ENCODE results near the gene AGAP1.

Gene AGAP1

DNA sequence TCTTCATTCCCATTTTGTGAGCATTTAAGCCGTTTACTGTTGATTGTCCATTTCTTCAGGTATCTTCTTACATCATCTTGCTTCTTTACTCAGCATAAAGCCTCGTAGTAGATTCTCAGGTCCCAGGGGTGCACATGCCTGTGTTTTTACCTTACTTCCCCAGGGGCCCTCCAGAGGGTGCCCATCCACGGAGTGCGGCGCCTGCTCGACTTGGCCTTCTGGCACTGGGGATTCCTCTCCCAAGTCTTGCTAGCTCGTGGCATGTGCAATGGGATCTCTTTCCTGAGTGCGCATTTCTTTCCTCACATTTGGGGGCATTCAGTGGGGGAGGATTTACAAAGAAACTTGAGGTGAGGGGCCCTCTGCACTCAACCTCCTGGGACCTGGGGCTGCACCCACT is 148.1 kb downstream of the AGAP1 start:
- no peak for DNase-seq

DNA sequence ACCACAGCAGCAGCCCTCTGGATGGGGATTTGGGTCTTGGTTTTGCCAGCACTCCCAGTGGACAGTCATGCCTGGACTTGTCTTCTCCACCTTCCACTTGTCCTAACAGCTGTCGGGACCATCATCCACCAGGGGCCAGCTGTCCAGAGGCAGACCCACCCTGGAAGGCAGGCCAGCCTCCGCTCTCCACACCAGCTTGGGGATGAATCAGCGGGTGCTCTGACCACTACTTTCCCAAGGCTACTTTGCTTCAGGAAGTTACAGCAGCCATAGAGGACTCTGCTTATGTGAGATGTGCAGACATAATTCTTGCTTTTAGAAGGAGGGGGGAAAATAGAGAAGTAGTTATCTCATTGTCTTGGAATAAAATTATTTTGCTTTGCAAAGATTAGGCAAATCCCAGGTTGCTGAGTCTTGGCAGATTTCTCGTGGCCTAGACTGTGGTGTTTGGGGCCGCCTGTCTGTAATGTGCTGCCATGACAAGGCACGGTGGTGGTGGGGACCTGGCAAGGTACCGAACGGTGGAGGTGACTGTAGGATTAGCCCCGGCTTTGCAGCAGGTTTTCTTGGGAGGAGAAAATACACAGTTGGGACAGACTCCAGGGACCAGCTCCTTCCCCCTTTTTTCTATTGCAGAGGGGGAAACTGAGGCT is 148.7 kb downstream of the AGAP1 start:
- no peak for DNase-seq

DNA sequence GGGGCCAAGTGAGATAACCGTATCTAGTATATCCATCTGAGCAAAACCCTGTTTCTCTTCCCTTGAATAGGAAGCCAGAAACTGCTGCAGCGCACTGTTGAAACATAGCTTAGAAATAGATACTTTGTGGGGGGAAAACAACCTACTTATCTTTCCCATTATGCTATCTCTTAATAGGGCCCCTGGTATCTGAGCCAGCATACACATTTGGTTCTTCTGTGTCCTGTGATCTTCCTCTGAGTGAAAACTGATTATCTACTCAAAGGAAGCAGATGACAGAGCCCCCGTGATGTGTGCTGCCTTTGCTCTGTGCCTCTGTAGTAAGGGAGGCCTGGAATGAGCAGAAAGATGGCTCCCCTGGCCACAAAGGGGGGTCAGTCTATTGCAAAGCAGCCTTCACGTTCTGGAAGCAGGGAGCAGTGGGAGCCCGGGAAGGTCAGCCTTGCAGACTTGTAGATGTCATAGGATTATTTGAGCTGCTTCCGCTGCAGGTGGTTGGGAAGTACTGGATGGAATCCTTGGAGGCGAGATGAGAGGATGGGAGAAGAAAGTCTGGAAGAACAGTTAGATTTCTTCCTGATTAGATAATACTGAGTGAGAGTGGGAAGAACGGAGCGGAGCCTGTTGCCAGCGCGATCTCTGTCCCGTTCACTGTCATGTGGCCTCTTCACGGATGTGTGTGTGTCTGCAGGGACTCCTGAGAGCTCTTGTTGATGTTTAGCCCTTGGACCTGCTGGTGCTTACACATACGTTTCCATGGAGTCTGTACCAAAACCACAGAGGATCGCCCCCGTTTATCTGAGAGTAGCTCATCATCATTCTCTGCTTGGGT is 150.1 kb downstream of the AGAP1 start:
- DNase-seq: no peak

DNA sequence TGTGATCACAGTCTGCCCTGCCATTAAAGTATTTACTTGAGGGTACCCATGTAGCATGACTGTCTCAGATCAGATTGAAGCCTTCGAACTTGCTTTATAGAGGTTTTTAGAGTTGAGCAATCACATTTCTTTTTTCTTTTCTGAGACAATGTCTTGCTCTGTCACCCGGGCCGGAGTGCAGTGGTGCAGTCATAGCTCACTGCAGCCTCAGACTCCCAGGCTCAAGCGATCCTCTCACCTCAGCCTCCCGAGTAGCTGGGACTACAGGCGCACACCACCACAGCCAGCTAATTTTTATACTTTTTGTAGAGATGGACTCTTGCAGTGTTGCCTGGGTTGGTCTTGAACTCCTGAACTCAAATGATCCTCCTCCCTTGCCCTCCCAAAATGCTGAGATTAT is 153.4 kb downstream of the AGAP1 start:
- no peak for DNase-seq

DNA sequence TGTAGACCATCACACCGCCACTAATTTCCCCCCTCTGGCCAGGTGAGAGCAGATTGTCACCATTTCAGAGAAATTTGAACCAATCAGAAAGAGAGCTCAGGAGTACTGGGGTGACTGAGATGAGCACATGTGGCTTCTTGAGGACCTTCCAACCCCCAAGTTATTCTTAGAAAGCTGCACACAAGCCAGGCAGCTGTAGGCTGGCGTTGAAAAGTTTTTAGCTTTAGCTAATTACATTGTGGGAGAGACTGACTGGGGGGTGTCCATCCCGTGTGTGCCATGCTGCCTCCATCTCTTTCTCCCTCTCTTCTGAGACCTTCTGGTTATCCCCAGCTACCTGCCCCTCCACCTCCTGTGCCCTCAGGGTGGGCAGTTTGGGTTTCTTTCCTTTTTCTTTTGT is 154.0 kb downstream of the AGAP1 start:
- no peak for DNase-seq

DNA sequence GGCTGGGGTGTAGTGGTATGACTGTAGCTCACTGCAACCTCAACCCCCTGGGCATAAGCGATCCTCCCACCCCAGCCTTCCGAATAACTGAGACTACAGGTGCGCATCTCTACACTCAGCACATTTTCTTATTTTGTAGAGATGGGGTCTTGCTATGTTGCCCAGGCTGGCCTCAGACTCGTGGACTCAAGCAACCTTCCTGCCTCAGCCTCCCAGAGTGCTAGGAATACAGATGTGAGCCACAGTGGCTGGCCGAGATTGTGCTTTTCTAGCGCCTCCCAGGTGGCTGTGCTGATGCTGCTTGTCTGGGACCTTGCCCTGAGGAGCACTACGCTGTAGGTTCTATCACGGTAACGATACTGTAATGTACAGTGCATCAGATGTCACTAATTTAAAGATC is 155.6 kb downstream of the AGAP1 start:
- DNase-seq: no peak

DNA sequence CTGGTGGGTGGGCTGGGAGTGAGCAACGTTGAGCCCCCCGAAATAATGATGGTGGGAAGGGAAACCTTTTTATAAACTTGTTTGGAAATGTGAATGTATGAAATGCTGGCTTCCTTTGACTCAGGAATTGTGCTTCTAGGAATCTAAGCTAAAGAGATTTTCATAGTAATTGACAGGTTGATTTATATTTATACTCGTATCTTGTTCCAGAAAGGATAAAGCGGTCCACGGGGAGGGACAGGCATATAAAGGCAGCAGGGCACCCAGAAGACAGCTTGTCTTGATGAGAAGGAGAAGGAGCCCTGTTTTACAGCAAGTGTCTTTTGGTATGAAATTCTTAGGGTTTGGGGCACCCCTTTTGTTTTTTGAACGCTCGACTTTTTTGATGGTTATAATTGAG is 157.8 kb downstream of the AGAP1 start:
- DNase-seq: no peak

DNA sequence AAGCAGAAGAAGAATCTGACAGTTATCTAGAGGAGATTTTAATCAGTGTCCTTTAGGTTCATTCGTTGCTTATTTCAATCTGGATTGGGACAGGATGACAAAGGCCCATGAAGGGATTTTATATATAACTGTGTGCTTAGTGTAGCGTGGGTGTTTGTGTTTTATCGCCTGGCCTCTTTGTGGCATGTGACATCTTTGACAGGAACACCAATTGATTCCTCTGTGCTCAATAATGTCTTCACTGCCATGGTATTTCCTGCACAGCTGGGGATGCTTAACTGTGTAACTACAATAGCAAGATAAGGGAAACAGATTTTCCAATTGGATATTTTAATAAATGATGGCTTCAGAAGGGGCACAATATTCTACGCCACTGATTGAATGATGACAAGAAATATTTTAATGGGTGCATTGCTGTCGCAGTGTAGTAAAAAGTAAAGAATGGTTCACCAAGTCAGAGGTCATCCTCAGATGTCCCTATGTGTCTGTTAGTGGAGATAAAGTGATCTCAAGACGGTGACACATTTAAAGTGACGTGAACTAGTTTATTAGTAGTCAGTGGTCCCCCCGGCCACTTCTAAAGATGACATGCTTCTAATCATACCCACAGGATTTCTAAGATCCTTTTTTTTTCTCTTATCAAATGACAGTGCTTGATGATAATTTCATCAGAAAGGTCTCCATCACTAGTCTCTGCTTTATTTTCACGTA is 160.4 kb downstream of the AGAP1 start:
- no peak for DNase-seq

DNA sequence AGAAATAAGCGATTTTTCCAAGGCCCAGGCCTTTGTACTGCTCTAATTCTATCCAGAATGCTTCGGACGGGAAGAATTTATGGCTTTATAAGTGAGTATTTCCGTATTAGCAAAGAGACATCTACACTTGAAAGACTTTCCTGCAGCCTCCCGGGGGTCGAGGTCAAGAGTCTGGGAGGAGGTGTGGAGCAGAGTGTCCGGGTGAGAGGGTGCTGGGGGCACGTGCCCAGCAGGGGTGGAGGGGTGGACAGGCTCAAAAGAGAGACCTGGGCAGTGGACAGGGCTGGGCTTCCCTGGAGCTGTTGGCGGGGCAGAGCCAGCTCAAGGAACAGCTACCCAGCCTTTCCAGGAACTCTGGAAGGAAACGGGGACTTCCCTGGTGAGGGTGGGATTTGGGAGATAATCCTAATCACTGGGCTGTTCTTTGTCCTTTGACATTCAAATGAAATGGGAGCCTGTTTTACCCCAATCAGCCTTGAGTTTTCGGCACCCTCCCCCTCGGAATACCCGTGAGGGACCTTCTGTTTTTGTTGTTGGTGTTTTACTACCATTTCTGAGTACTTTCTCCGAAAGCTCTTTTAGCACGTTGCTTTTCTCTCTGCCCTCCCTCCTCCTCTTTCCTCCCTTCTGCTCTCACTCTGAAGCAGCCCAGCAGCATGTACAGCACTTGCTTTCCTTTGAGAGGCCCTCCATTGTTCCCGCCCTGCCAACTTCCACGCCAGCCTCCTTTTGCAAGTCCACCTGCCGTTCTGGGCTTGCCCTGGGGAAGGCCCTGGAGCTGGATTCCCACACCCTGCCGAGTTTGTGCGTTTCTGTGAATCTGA is 164.7 kb downstream of the AGAP1 start:
- DNase-seq: no peak

DNA sequence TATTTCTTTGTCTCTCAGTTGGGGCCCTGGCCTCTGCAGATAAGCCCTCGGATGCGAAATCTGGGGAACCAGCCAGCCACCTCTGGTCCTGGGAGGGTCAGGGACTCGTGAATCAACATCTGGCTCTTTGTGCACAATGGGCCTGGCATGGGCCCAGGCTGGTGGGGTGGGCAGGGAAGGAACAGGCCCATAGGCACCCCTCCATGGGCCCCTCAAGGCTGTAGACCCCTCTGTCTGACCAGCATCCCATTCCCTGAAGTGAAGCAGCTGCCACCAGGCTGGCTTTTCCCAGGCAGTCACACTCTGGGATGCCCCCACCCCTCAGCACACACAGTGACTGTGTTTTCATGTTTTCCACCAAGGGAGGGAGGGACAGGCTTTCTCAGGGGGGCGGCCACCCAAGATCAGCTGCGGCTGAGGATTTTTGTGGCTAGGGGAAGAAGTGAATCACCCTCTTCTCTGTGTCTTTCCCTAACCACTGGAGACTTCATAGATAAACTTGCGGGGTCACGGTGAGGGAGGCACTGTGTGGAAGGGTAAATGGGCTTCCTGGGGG is 166.0 kb downstream of the AGAP1 start:
- DNase-seq: no peak

DNA sequence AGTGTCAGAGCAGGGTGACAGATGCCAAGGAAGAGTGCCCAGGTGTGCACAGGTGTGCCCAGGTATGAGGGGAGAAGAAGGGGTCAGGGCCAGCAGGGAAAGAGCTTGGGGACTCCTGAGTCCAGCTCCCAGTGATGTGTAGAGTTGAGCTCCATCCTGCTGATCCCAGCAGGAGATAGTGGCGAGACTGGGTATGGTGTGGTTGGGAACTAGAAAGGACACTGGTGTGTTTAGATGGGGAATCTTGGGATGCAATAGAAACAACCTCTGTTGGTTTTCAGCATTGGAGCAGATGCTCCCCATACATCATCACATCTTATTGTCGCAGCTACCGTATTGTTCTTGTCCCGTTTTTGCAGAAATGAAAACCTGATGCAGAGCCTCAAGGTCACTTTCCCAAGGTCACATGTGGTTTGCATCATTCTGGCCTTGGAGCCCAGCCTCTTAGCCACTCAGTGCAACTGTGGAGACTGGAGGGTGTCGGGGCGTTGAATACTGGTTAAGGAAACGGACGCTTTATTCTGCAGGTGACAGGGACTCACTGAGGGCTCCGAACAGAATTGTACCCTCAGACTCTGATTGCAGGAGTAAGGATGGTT is 166.7 kb downstream of the AGAP1 start:
- DNase-seq: no peak

DNA sequence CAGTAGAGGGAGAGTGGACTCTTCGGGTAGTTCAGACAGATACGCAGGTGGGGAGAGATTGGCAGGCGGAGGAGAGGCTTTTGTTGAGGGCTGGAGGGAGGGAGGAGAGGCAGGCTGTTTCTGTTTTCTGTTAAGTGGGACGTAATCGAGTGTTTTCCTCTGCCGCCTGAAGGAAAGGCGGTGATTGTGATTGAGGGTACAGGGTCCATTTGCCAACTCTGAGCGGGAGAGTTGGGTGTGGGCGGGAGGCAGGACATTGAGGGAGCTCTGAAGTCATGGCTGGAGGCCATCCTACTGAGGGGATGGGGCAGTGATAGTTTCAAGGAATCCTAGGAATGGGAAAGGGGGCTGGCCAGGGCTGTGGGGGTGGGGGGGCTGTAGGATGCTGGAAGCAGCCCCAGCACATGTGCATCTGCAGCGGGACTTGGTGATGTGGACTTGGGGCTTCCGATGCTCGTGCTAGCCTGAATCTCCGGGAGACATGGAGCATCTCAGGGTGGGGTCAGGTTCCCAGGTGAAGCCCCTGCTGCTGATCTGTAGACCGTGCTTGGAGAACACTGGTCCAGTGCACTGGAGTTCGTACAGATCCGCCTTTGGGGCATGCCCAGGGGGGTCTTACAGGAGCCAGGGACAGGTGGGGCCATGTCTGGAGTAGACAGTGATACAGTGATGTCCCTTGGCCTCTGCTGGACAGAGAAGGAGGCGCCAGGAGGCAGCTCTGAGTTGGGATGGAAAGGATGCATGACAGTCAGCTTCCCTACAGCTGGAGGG is 167.5 kb downstream of the AGAP1 start:
- DNase-seq: no peak

DNA sequence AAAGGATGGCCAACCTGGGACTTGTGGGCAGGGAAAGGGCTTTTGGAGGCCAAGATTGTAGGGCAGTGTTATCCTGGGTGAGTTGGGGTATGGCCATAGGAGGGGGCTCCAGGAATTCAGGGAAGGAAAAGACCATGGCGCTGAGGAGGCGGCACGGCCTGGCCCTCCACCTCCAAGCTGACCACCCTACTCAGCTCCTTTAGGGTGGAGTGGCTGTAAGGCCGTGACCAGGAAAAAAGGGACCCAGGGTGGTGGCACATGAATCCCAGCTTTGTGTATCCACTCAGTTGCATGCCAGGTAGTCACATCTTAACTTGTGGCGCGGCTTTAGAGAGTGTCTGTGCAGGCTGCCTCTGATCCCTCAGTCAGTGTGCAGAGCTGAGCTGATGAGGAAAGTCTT is 168.1 kb downstream of the AGAP1 start:
- no peak for DNase-seq

DNA sequence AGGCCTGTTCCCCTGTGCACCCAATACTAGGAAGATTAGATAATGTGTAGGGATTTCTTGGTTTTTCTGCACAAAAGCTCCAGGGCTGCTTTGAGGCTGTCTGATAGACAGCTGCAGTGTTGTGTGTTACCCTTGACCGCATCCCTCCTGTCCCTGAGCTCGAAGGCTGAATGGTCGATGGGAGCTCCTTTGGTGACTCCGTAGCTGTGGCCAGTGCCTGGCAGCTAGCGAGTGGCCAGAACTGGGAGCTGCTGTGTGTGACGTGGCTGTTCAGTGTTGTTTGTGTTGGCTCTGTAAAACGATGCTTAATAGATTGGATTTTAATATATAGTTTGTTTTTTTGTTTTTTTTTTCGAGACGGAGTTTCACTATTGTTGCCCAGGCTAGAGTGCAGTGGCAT is 170.0 kb downstream of the AGAP1 start:
- DNase-seq: no peak

DNA sequence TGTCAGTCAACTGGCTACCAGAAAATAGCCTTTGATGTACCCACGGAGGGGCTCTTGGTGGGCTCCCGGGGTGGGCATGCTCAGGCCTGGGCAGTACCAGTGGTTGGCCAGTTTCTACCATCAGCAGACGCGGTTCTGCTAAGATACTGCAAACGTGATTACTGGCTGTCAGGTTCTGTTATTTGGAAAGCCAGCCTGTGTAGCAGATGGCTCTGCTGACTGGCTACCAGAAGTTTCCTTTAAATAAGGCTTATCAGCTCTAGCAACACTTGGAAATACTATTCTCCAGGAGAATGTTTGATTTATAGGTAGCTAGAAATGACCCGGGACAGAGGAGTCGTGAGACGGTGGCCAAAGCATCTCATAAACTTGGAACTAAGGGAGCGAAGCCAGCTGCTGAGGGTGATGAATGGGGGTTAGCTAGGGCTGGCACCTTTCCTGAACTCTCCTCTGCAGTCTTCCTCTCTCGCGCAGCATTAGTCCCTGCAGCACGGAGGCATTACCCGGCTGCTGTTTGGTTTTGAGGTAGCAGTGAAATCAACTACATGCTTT is 171.9 kb downstream of the AGAP1 start:
- no peak for DNase-seq

DNA sequence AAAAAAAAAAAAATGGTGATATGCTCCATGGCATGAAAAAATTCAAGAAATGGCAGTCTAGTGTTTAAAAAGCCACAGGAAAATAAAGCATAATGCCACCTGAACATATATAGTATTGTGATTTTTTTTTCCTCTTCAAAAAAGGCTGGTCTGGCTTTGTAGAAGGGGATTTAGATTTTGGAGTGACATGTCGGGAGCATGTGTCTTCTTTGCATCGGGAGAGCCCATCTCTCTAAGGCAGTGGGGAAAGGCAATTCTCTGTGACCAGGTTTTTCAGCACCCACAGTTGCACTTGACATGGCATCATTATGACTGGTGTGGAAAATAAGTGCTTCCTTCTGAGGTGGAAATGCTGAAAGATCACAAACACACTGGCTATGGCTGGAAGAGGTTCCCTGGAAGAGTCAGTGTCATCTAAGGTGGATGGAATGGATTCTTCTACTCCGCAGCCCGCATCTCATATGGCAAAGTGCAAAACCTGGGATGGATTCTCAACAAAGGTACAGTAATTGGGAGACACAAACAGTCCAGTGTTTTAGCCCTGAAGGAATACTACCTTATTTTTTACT is 172.5 kb downstream of the AGAP1 start:
- DNase-seq: peak; percentile 47

DNA sequence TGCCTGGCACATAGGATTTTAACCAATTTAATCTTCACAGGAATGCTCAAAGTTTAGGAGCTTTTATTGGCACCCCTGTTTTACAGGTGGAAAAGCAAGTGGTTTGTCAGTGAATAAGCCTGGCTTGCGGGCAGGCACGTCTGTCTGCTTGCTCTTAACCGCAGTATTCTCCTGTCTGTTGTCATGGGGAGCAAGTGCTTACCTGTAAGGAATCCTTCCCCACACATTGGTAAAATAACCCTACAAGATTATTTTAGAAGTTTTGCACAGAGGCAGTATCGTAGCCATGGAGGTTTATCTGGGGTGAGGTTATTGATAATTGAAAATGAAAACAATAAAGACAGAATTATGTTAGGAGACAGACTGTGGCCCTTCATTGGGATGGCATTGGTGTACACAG is 174.9 kb downstream of the AGAP1 start:
- DNase-seq: no peak

DNA sequence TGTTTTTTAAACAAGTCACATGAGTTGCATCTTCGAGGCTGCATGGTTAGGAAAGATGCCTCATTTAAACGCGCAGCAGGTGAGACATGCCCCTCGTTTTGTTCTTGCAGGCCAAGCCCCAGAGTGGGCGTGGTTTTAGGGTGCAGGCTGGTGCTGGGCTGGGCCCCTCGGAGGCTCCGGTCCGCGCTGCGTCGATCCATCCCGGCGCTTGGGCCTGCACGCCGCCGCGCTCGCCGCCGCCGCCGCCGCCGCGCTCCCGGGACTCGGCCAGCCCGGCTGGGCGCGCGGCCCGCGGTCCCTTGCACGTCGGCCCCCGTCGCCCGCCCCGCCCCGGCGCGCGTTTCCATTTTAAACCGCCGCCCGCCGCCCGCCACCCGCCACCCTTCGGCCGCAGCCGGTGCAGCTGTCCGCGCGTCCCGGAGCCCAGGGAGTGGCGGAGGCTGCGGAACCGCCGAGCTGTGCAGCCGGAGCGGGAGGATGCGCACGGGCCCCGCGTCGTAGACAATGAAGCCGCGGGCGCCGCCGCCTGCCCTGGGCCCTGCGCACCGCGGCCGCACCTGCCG is 175.5 kb downstream of the AGAP1 start:
- DNase-seq: peak; percentile 26

DNA sequence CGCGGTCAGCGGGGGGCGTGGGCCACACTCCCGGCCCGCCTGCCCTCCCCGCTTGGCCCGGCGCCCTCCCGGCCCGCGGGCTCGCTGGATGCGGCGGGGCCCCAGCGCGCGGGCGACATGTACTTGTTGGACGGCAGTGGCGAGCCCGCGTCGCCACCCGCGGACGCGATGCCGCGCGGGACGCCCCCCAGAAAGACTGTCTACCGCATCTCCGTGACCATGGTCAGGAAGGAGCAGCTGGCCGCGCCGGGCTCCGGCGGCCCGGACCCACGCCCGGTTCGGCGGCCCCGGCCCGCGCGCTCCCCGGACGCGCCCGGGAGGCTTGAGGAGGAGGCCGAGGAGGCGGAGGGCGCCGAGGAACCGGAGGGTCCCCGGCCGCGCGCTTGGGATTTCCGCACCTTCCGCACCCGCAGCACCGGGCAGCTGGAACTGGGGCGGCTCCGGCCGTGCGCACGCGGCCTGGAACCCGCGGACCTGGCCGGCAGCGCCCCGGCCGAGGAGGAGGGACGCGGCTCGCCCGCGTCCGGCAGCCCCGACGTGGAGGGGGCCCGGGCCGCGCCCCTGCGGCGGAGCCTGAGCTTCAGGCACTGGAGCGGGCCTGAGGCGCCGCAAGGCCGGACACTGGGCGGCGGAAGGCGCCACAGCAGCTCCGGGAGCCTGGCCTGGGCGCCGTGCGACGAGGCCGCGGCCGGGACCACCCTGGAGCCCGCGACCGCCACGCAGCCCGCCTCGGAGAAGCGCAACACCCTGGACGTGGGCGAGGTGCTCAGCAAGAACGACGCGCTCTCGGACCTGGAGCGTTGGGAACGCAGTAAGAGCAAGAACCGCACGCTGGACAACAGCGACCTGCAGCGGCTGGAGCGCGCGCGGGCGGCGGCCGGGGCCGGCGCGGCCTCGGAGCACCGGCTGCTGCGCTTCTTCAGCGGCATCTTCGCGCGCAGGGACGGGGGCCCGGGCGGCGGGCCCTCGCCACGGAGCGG is 176.4 kb downstream of the AGAP1 start:
- DNase-seq: no peak
